WTC11 (cell line): ENCODE results near the gene ACP5. TPM values are rescaled to one million over a fixed set of nuclear protein-coding genes. Genes with fewer than 3 reads are reported as not detected.
"Not testable (repeated sequence)": the region's sequence is repeated elsewhere in the genome, so short reads cannot be mapped to it uniquely, and the experiment has no call there.

ENCODE experiments used
- ATAC-seq: fragments of 200-7000 bp; cut with Tn5 transposase; 2 replicates; pipeline ENCODE4 v1.10.0; 2021; ENCODE audit warnings: mild to moderate bottlenecking, moderate library complexity
- CTCF ChIA-PET: fragments of 300-600 bp; sonication (Branson Sonifier 250); formaldehyde crosslinking; loops from one replicate; lab custom pipeline; 2021; ENCODE audit warnings: antibody characterized with exemption; lab: Charles Lee
- POLR2A ChIA-PET: fragments of 350-600 bp; sonication (Branson Sonifier 250); formaldehyde crosslinking; loops from one replicate; lab custom pipeline; 2021; ENCODE audit warnings: antibody characterized with exemption; lab: Charles Lee
- DNase-seq: peaks from one replicate; pipeline ENCODE4 v3.0.0; 2021; ENCODE audit warnings: low spot score
- H3K27ac Mint-ChIP-seq: 2 replicates; pipeline ENCODE4 v1.8.0; 2021; ENCODE audit warnings: mixed read lengths
- H3K27me3 Mint-ChIP-seq: 2 replicates; pipeline ENCODE4 v1.8.0; 2021; ENCODE audit warnings: low read depth, mild to moderate bottlenecking, moderate library complexity, mixed read lengths
- H3K36me3 Mint-ChIP-seq: 2 replicates; pipeline ENCODE4 v1.8.0; 2021; ENCODE audit warnings: mixed read lengths
- H3K4me1 Mint-ChIP-seq: 2 replicates; pipeline ENCODE4 v1.8.0; 2022; ENCODE audit warnings: mixed read lengths
- H3K4me3 Mint-ChIP-seq: 2 replicates; pipeline ENCODE4 v1.8.0; 2021; ENCODE audit warnings: mild to moderate bottlenecking, moderate library complexity, mixed read lengths
- H3K9me3 Mint-ChIP-seq: 2 replicates; pipeline ENCODE4 v1.8.0; 2021; ENCODE audit warnings: mixed read lengths
- GTF2I ChIP-seq: fragments of 250-450 bp; sonication (Bioruptor Pico); conservative IDR thresholded peaks from 2 replicates; pipeline ENCODE4 v1.4.0; 2021; ENCODE audit warnings: mild to moderate bottlenecking
- JAZF1 ChIP-seq: fragments of 250-450 bp; sonication (Bioruptor Pico); IDR thresholded peaks from 2 replicates; pipeline ENCODE4 v1.9.0; 2021; ENCODE audit warnings: moderate library complexity, mild to moderate bottlenecking, inconsistent platforms
- SOX15 ChIP-seq: fragments of 250-450 bp; sonication (Bioruptor Pico); IDR thresholded peaks from 2 replicates; pipeline ENCODE4 v1.9.0; 2021; ENCODE audit warnings: mild to moderate bottlenecking
- ZNF396 ChIP-seq: fragments of 250-450 bp; sonication (Bioruptor Pico); IDR thresholded peaks from 2 replicates; pipeline ENCODE4 v1.8.0; 2021; ENCODE audit warnings: mild to moderate bottlenecking, moderate library complexity, borderline replicate concordance
- total RNA-seq: library from RNA; stranded (reverse); gene quantifications from 3 replicates; pipeline ENCODE4 v1.2.3, GENCODE V29; 2021
- TF ChIP-seq, protein P1 (sequence below): sonication (generic); formaldehyde crosslinking; IDR thresholded peaks from 2 replicates; pipeline ENCODE4 v1.8.1; 2023; ENCODE audit warnings: mild to moderate bottlenecking, missing genetic modification reagents, moderate library complexity
- TF ChIP-seq, protein P2 (sequence below): sonication (generic); formaldehyde crosslinking; IDR thresholded peaks from 2 replicates; pipeline ENCODE4 v1.8.0; 2022; ENCODE audit warnings: missing genetic modification reagents
- TF ChIP-seq, protein P3 (sequence below): sonication (generic); formaldehyde crosslinking; IDR thresholded peaks from 2 replicates; pipeline ENCODE4 v1.8.1; 2022; ENCODE audit warnings: low read depth, missing genetic modification reagents, borderline replicate concordance
- TF ChIP-seq, protein P4 (sequence below): fragments of 250-450 bp; sonication (Bioruptor Pico); IDR thresholded peaks from 2 replicates; pipeline ENCODE4 v1.9.0; 2021; ENCODE audit warnings: mild to moderate bottlenecking, borderline replicate concordance
- TF ChIP-seq, protein P5 (sequence below): sonication (generic); formaldehyde crosslinking; IDR thresholded peaks from 2 replicates; pipeline ENCODE4 v1.8.0; 2023; ENCODE audit warnings: missing genetic modification reagents

ACP5 gene
- total RNA-seq, 1 experiment from 2014 or later: 8.6 TPM

DNA sequence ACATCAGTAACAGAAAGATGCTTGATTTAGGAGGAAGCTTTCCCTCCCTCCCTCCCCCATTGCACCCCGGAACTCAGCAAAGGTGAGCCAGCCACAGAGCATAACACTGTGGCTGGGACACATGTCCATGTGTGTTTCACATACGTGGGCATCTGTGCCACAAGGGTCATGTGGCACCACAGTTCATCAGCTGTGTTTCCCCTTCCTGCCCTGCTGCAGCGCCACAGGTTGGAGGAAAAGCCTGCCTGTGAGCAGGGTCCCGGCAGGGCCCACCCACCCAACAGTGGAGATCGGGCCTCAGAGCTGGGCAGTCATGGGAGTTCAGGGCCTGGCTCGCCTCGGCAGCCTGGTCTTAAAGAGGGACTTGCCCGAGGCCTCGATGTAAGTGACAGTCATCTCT lies 2.8 kb downstream of the ACP5 start (continued):
- TF ChIP-seq, protein P1, sequence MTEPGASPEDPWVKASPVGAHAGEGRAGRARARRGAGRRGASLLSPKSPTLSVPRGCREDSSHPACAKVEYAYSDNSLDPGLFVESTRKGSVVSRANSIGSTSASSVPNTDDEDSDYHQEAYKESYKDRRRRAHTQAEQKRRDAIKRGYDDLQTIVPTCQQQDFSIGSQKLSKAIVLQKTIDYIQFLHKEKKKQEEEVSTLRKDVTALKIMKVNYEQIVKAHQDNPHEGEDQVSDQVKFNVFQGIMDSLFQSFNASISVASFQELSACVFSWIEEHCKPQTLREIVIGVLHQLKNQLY (CRISPR knock-in tag): no peak
- TF ChIP-seq, protein P2, sequence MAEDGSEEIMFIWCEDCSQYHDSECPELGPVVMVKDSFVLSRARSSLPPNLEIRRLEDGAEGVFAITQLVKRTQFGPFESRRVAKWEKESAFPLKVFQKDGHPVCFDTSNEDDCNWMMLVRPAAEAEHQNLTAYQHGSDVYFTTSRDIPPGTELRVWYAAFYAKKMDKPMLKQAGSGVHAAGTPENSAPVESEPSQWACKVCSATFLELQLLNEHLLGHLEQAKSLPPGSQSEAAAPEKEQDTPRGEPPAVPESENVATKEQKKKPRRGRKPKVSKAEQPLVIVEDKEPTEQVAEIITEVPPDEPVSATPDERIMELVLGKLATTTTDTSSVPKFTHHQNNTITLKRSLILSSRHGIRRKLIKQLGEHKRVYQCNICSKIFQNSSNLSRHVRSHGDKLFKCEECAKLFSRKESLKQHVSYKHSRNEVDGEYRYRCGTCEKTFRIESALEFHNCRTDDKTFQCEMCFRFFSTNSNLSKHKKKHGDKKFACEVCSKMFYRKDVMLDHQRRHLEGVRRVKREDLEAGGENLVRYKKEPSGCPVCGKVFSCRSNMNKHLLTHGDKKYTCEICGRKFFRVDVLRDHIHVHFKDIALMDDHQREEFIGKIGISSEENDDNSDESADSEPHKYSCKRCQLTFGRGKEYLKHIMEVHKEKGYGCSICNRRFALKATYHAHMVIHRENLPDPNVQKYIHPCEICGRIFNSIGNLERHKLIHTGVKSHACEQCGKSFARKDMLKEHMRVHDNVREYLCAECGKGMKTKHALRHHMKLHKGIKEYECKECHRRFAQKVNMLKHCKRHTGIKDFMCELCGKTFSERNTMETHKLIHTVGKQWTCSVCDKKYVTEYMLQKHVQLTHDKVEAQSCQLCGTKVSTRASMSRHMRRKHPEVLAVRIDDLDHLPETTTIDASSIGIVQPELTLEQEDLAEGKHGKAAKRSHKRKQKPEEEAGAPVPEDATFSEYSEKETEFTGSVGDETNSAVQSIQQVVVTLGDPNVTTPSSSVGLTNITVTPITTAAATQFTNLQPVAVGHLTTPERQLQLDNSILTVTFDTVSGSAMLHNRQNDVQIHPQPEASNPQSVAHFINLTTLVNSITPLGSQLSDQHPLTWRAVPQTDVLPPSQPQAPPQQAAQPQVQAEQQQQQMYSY: no peak
- no peak for TF ChIP-seq GTF2I (CRISPR knock-in tag)
- TF ChIP-seq, protein P3, sequence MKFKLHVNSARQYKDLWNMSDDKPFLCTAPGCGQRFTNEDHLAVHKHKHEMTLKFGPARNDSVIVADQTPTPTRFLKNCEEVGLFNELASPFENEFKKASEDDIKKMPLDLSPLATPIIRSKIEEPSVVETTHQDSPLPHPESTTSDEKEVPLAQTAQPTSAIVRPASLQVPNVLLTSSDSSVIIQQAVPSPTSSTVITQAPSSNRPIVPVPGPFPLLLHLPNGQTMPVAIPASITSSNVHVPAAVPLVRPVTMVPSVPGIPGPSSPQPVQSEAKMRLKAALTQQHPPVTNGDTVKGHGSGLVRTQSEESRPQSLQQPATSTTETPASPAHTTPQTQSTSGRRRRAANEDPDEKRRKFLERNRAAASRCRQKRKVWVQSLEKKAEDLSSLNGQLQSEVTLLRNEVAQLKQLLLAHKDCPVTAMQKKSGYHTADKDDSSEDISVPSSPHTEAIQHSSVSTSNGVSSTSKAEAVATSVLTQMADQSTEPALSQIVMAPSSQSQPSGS (CRISPR knock-in tag): no peak
- no peak for TF ChIP-seq ZNF396 (CRISPR knock-in tag)
- TF ChIP-seq JAZF1: no peak
- TF ChIP-seq, protein P4, sequence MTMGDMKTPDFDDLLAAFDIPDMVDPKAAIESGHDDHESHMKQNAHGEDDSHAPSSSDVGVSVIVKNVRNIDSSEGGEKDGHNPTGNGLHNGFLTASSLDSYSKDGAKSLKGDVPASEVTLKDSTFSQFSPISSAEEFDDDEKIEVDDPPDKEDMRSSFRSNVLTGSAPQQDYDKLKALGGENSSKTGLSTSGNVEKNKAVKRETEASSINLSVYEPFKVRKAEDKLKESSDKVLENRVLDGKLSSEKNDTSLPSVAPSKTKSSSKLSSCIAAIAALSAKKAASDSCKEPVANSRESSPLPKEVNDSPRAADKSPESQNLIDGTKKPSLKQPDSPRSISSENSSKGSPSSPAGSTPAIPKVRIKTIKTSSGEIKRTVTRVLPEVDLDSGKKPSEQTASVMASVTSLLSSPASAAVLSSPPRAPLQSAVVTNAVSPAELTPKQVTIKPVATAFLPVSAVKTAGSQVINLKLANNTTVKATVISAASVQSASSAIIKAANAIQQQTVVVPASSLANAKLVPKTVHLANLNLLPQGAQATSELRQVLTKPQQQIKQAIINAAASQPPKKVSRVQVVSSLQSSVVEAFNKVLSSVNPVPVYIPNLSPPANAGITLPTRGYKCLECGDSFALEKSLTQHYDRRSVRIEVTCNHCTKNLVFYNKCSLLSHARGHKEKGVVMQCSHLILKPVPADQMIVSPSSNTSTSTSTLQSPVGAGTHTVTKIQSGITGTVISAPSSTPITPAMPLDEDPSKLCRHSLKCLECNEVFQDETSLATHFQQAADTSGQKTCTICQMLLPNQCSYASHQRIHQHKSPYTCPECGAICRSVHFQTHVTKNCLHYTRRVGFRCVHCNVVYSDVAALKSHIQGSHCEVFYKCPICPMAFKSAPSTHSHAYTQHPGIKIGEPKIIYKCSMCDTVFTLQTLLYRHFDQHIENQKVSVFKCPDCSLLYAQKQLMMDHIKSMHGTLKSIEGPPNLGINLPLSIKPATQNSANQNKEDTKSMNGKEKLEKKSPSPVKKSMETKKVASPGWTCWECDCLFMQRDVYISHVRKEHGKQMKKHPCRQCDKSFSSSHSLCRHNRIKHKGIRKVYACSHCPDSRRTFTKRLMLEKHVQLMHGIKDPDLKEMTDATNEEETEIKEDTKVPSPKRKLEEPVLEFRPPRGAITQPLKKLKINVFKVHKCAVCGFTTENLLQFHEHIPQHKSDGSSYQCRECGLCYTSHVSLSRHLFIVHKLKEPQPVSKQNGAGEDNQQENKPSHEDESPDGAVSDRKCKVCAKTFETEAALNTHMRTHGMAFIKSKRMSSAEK (CRISPR knock-in tag): no peak
- TF ChIP-seq, protein P5, sequence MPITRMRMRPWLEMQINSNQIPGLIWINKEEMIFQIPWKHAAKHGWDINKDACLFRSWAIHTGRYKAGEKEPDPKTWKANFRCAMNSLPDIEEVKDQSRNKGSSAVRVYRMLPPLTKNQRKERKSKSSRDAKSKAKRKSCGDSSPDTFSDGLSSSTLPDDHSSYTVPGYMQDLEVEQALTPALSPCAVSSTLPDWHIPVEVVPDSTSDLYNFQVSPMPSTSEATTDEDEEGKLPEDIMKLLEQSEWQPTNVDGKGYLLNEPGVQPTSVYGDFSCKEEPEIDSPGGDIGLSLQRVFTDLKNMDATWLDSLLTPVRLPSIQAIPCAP (CRISPR knock-in tag): no peak
- TF ChIP-seq SOX15 (CRISPR knock-in tag): no peak
- TF ChIP-seq, all 79 proteins: peak for 0

DNA sequence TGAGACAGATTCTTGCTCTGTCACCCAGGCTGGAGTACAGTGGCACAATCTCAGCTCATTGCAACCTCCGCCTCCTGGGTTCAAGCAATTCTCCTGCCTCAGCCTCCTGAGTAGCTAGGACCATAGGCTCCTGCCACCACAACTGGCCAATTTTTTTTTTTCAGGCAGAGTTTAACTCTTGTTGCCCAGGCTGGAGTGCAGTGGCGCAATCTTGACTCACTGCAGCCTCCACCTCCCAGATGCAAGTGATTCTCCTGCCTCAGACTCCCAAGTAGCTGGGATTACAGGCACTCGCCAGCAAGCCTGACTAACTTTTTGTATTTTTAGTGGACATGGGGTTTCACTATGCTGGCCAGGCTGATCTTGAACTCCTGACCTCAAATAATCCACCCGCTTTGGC lies 3.7 kb downstream of the ACP5 start:
- POLR2A ChIA-PET, H3K9me3 Mint-ChIP-seq, H3K4me1 Mint-ChIP-seq, H3K4me3 Mint-ChIP-seq, H3K27ac Mint-ChIP-seq, DNase-seq, ATAC-seq, H3K36me3 Mint-ChIP-seq, CTCF ChIA-PET, H3K27me3 Mint-ChIP-seq: not testable (repeated sequence)

DNA sequence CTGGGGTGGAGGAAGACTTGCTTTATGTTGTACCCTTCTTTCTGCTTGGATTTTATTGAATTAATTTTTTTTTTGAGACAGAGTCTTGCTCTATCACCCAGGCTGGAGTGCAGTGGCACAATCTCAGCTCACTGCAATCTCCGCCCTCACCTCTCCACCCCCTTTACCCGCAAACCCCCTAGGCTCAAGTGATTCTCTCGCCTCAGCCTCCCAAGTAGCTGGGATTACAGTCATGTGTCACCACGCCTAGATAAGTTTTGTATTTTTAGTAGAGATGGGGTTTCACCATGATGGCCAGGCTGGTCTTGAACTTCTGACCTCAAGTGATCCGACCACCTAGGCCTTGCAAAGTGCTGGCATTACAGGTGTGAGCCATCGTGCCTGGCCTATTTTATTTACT lies 4.1 kb downstream of the ACP5 start:
- H3K4me3 Mint-ChIP-seq, DNase-seq, CTCF ChIA-PET, POLR2A ChIA-PET, H3K4me1 Mint-ChIP-seq, H3K27ac Mint-ChIP-seq, ATAC-seq, H3K27me3 Mint-ChIP-seq, H3K36me3 Mint-ChIP-seq, H3K9me3 Mint-ChIP-seq: not testable (repeated sequence)
